ENCODE measurements around the gene PCSK9. TPM values are rescaled to one million over a fixed set of nuclear protein-coding genes. Genes with fewer than 3 reads are reported as not detected.

PCSK9 gene
- total and polyA plus RNA-seq, 2 of the 4 experiments (the other 2 are of a cell fraction) = under 0.01 to 0.17 TPM

DNA sequence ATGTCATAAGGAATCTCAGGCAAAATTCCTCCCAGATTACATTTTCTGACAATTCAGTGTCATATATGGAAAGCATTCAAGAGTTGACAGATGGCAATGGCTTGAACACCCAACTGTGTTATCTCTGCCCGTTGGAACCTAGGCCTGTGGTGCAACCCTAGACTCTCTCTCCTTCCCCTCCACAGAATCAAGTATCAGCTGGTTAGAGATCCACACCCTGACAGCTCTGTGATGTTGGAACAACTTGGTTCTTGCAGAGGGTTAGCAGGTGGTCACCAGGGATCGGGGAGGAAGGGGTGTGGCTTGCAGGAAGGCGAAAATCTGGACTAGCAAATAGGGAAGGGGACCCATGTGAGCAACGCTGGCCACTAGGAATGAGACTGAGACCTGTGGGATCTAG, 26.3 kb downstream of the PCSK9 start:
- Histone ChIP-seq H3K36me3 (ENCODE audit: control insufficient read depth, insufficient read depth, low read length) (peaks cover 29% of the 10 kb centered on the region), H3K79me1 (ENCODE audit: low read depth in 1 of 2, low read length in 2 of 2) (no peaks in the 10 kb centered on the region), H3K4ac (ENCODE audit: low read depth, low read length) (no peak overlapping the region), H4K20me1 (ENCODE audit: insufficient read depth, low read length) (peaks cover 18% of the 10 kb centered on the region), H4K5ac (ENCODE audit: low read depth, low read length) (no peak overlapping the region), H2BK15ac (ENCODE audit: low read depth, low read length) (no peak overlapping the region), H3K27ac (ENCODE audit: insufficient read depth, low read length) (no peak overlapping the region), H3K4me3 (ENCODE audit: insufficient read depth, low read depth, low read length) (no peak overlapping the region), H3K4me2 (ENCODE audit: low read depth, low read length) (no peak overlapping the region), H3K4me1 (ENCODE audit: control insufficient read depth, insufficient read depth, low read length) (peaks cover 6% of the 10 kb centered on the region), H3K18ac (ENCODE audit: low read depth, low read length) (no peak overlapping the region), H2BK120ac (ENCODE audit: low read depth, low read length) (no peak overlapping the region), H4K8ac (ENCODE audit: low read depth in 2 of 2, low read length in 2 of 2) (no peak overlapping the region), H2AK5ac (ENCODE audit: low read depth, low read length) (no peak overlapping the region), H2AK9ac (replicated peaks; ENCODE audit: low read depth, low read length, poor library complexity) (no peak overlapping the region), H3K56ac (ENCODE audit: extremely low read depth, insufficient read depth, low read length) (no peak overlapping the region), H3K14ac (replicated peaks; ENCODE audit: low read depth, low read length) (no peak overlapping the region), H3K9me3 (ENCODE audit: control insufficient read depth, insufficient read depth, low read length) (no peaks in the 10 kb centered on the region), H2AFZ (replicated peaks; ENCODE audit: low read length, poor library complexity) (no peak overlapping the region), H2BK5ac (ENCODE audit: low read depth, low read length, poor library complexity, severe bottlenecking) (no peak overlapping the region), H3K9ac (ENCODE audit: low read depth, low read length) (no peak overlapping the region), H3K9me1 (ENCODE audit: insufficient read depth, low read length) (peaks cover 21% of the 10 kb centered on the region), H3K23ac (ENCODE audit: low read depth, low read length) (no peak overlapping the region), H2BK20ac (ENCODE audit: low read depth, low read length) (no peak overlapping the region), H3K27me3 (ENCODE audit: control insufficient read depth, insufficient read depth, low read length) (peaks cover 5% of the 10 kb centered on the region; the same call in 1 of the 2 replicates), H4K91ac (ENCODE audit: insufficient read depth, low read depth, low read length) (no peak overlapping the region)
- no TSS peak for BruUV-seq (replicated peaks)
- DNase-seq (no peak), ATAC-seq (ENCODE audit: low read depth) (no peak)
- no CpG with 5 or more reads among the region's 4 CpGs for WGBS, 2 experiments (ENCODE audit: extremely low coverage in 2 of 2, insufficient read length in 1 of 2)
- in situ Hi-C loops (cut with MboI; ENCODE audit: low sequenced_read_pairs) (no loop called here), dilution Hi-C loops (cut with HindIII; ENCODE audit: low sequenced_read_pairs, unreplicated experiment) (no loop called here), intact Hi-C loops (cut with micrococcal nuclease) (no loop called here)
- no peak for TF ChIP-seq NFE2L2 (IDR thresholded peaks at IDR 0.05; ENCODE audit: low read depth, low read length)
- no peak for TF ChIP-seq MAZ (IDR thresholded peaks at IDR 0.05; ENCODE audit: borderline replicate concordance, low read depth, low read length)
- TF ChIP-seq MAFK (IDR thresholded peaks at IDR 0.05; ENCODE audit: low read depth, low read length) = no peak
- ChIA-PET CTCF (no interaction called here), POLR2A (ENCODE audit: unreplicated experiment) (no interaction called here)

All from IMR-90 (cell line).